Omental fat pad (tissue), 4 donors: Measurements from ENCODE around the gene SLC6A20. TPM values are rescaled to one million over a fixed set of nuclear protein-coding genes. Genes with fewer than 3 reads are reported as not detected.
"Not testable (repeated sequence)": the region's sequence is repeated elsewhere in the genome, so short reads cannot be mapped to it uniquely, and the experiment has no call there.

Source experiments
- ATAC-seq: fragments of 150-250 bp; one replicate; pipeline ENCODE4 v1.9.1; 2016; ENCODE audit warnings: mild to moderate bottlenecking, moderate library complexity; ENCODE audit not compliant: low FRiP score
- DNase-seq: peaks from one replicate; pipeline ENCODE4 v3.0.0-alpha.2; 2019; ENCODE audit warnings: low spot score
- CTCF ChIP-seq, 3 donors: fragments of 450-650 bp; IDR thresholded peaks; one replicate each; pipeline ENCODE4 v1.5.1; 2016 to 2017; ENCODE audit warnings: antibody characterized with exemption in 3 of 3, mild to moderate bottlenecking in 3 of 3, moderate library complexity in 2 of 3
- total RNA-seq, 4 donors: library from RNA; depleted of rRNA; stranded (reverse); fragments of >200 nt; gene quantifications; one replicate each; pipeline ENCODE4 v1.1.0, GENCODE V29; 2016

The SLC6A20 gene
- total RNA-seq, 4 donors from 2014 or later = 0.09 to 0.72 (median 0.38) TPM; not detected in 1

GRCh38 chr3:45751537-45752242 lies 44.6 kb downstream of the SLC6A20 start:
- DNase-seq (no peak), ATAC-seq (no peak)
- no peak for TF ChIP-seq CTCF (IDR thresholded peaks at IDR 0.05)

GRCh38 chr3:45749880-45750279 lies 46.5 kb downstream of the SLC6A20 start:
- TF ChIP-seq CTCF (IDR thresholded peaks at IDR 0.05) = no peak
- ATAC-seq (no peak), DNase-seq (no peak)

- ATAC-seq, DNase-seq: not testable (repeated sequence)
Observed at GRCh38 chr3:45749036-45749600, 47.2 kb downstream of the SLC6A20 start.

- DNase-seq (no peak), ATAC-seq (no peak)
- TF ChIP-seq CTCF (IDR thresholded peaks at IDR 0.05) = no peak
Observed at GRCh38 chr3:45748068-45748467, 48.3 kb downstream of the SLC6A20 start.

- no peak for ATAC-seq
- no peak for DNase-seq
- TF ChIP-seq CTCF (IDR thresholded peaks at IDR 0.05) = no peak
Observed at GRCh38 chr3:45746777-45747622, 49.3 kb downstream of the SLC6A20 start.

- TF ChIP-seq CTCF (IDR thresholded peaks at IDR 0.05) = no peak
- no peak for ATAC-seq
Observed at GRCh38 chr3:45746165-45746776, 50.1 kb downstream of the SLC6A20 start.

GRCh38 chr3:45742461-45743089 lies 53.8 kb downstream of the SLC6A20 start:
- DNase-seq (no peak), ATAC-seq (no peak)
- no peak for TF ChIP-seq CTCF (IDR thresholded peaks at IDR 0.05)

More at GRCh38 chr3:45746165-45746776, 50.1 kb downstream of the SLC6A20 start:
- no peak for DNase-seq
